Liver (tissue), 9 donors: ENCODE data around the gene SPAG16. TPM values are rescaled to one million over a fixed set of nuclear protein-coding genes. Genes with fewer than 3 reads are reported as not detected.
A peak's percentile ranks its signal among the peaks of the same experiment; 100 is the strongest.

Experiments
- DNase-seq: peaks from one replicate; pipeline ENCODE4 v3.0.0-alpha.2; 2017; ENCODE audit warnings: low spot score
- H3K27ac ChIP-seq, 2 donors: one replicate each; pipeline ENCODE4 v1.7.0; 2013; ENCODE audit warnings: inconsistent platforms in 2 of 2, low read length in 2 of 2, control low read depth in 1 of 2, low read depth in 1 of 2, mild to moderate bottlenecking in 1 of 2
- H3K27me3 ChIP-seq, 4 donors: one replicate each; pipeline versions ENCODE4 v1.6.1 to v1.7.0; 2013; ENCODE audit warnings: low read length in 3 of 4, inconsistent platforms in 1 of 4, mild to moderate bottlenecking in 1 of 4, moderate library complexity in 1 of 4; ENCODE audit not compliant: control insufficient read depth in 4 of 4, insufficient read depth in 4 of 4
- H3K36me3 ChIP-seq, 4 donors: one replicate each; pipeline versions ENCODE4 v1.6.1 to v1.7.0; 2013; ENCODE audit warnings: low read length in 3 of 4, mild to moderate bottlenecking in 3 of 4, low read depth in 1 of 4, moderate library complexity in 1 of 4; ENCODE audit not compliant: control insufficient read depth in 4 of 4, insufficient read depth in 3 of 4
- H3K4me1 ChIP-seq, 4 donors: one replicate each; pipeline versions ENCODE4 v1.6.1 to v1.7.0; 2013; ENCODE audit warnings: low read length in 3 of 4, mild to moderate bottlenecking in 3 of 4, moderate library complexity in 1 of 4; ENCODE audit not compliant: control insufficient read depth in 4 of 4, insufficient read depth in 4 of 4
- H3K4me3 ChIP-seq, 3 donors: one replicate each; pipeline versions ENCODE4 v1.6.1 to v1.7.0; 2013; ENCODE audit warnings: low read length in 3 of 3, control low read depth in 1 of 3, low read depth in 1 of 3, mild to moderate bottlenecking in 1 of 3
- H3K9ac ChIP-seq, 2 donors: one replicate each; pipeline ENCODE4 v1.7.0; 2013; ENCODE audit warnings: low read length in 2 of 2, mild to moderate bottlenecking in 2 of 2, moderate library complexity in 2 of 2, control low read depth in 1 of 2, low read depth in 1 of 2
- H3K9me3 ChIP-seq, 4 donors: one replicate each; pipeline versions ENCODE4 v1.6.1 to v1.7.0; 2013; ENCODE audit warnings: low read length in 3 of 4; ENCODE audit not compliant: control insufficient read depth in 4 of 4
- ATF3 ChIP-seq: IDR thresholded peaks from 2 replicates; pipeline ENCODE4 v1.6.1; 2016; ENCODE audit warnings: antibody characterized with exemption
- CTCF ChIP-seq: fragments of 150-350 bp; IDR thresholded peaks from 2 replicates; pipeline ENCODE4 v1.5.1; 2017; ENCODE audit warnings: improper control_type of control experiment, low read depth, low read length; ENCODE audit not compliant: missing input control
- EGR1 ChIP-seq, 2 donors: IDR thresholded peaks; 2 replicates each; pipeline ENCODE4 v1.6.1; 2016 to 2018; ENCODE audit warnings: antibody characterized with exemption in 2 of 2, low read depth in 2 of 2
- GABPA ChIP-seq, 2 donors: IDR thresholded peaks in 1 of 2; conservative IDR thresholded peaks in 1 of 2; 2 replicates each; pipeline ENCODE4 v1.6.1; 2016; ENCODE audit warnings: antibody characterized with exemption in 2 of 2, mild to moderate bottlenecking in 1 of 2, moderate library complexity in 1 of 2
- HNF4A ChIP-seq, 2 donors: conservative IDR thresholded peaks; 2 replicates each; pipeline ENCODE4 v1.6.1; 2016; ENCODE audit warnings: antibody characterized with exemption in 2 of 2, mild to moderate bottlenecking in 2 of 2
- JUND ChIP-seq, 2 donors: IDR thresholded peaks; 2 replicates each; pipeline ENCODE4 v1.6.1; 2016; ENCODE audit warnings: antibody characterized with exemption in 2 of 2
- NR2F2 ChIP-seq: IDR thresholded peaks from 2 replicates; pipeline ENCODE4 v1.6.1; 2016; ENCODE audit warnings: antibody characterized with exemption
- RAD21 ChIP-seq, 2 donors: IDR thresholded peaks; 2 replicates each; pipeline ENCODE4 v1.6.1; 2016; ENCODE audit warnings: antibody characterized with exemption in 2 of 2, mild to moderate bottlenecking in 2 of 2
- REST ChIP-seq: IDR thresholded peaks from 2 replicates; pipeline ENCODE4 v1.6.1; 2016; ENCODE audit warnings: antibody characterized with exemption, mild to moderate bottlenecking
- RXRA ChIP-seq, 2 donors: IDR thresholded peaks; 2 replicates each; pipeline ENCODE4 v1.6.1; 2017 to 2018; ENCODE audit warnings: antibody characterized with exemption in 2 of 2, mild to moderate bottlenecking in 1 of 2
- SP1 ChIP-seq: IDR thresholded peaks from 2 replicates; pipeline ENCODE4 v1.6.1; 2018; ENCODE audit warnings: antibody characterized with exemption, mild to moderate bottlenecking
- TAF1 ChIP-seq: conservative IDR thresholded peaks from 2 replicates; pipeline ENCODE4 v1.6.1; 2016; ENCODE audit warnings: antibody characterized with exemption, mild to moderate bottlenecking
- YY1 ChIP-seq: IDR thresholded peaks from 2 replicates; pipeline ENCODE4 v1.6.1; 2016; ENCODE audit warnings: antibody characterized with exemption, mild to moderate bottlenecking
- WGBS: extraction: QIAGEN DNeasy Blood & Tissue Kit; methylation state at CpG from one replicate; pipeline ENCODE4 v1.1.7; 2013; 5-methylcytosine and 5-hydroxymethylcytosine counted together
- polyA plus RNA-seq, 2 donors: library from polyadenylated mRNA; stranded (reverse) in 1 of 2; unstranded in 1 of 2; fragments of 200-250 nt in 1 of 2; fragments of >200 nt in 1 of 2; fragmentation: Nextera tagmentation in 1 of 2; extraction: Ambion mirVana in 1 of 2; gene quantifications; one replicate each; pipeline versions ENCODE4 v1.2.1 to v1.2.3, GENCODE V29; 2013 to 2015
- total RNA-seq, 2 donors: library from RNA; depleted of rRNA; stranded (reverse); fragments of >200 nt; gene quantifications; one replicate each; pipeline ENCODE4 v1.2.3, GENCODE V29; 2014
- TF ChIP-seq, protein P1 (sequence below): IDR thresholded peaks from 2 replicates; pipeline ENCODE4 v1.6.1; 2016; ENCODE audit warnings: antibody characterized with exemption
- donor health status: healthy.
- donor health status: healthy.
- donor health status: healthy.
- donor health status: healthy.
- donor health status: healthy.

The SPAG16 gene
- total and polyA plus RNA-seq, 4 donors, result 6.4 to 12.7 (median 11.4) TPM

DNA sequence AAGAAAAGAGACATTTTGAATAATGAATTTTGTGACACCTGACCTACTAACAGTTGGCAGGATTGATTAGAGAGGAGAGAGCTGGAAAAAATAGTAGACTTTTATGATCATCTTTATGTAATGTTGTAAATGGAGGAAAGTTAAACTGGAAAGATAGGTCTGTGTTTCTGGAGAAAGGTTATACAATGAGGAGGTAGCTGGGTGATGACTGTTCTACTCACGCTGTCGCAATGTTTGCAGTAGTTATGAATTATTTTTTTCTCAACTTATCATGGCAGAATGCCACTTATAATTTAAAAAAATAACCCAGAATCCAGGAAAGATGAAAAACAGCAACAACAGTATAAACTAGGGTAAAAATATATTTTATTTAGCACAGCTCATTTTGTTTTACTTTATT lies 364.9 kb downstream of the SPAG16 start:
- Histone ChIP-seq H3K27ac (no peak overlapping the region), H3K36me3 (no peaks in the 10 kb centered on the region), H3K27me3 (no peaks in the 10 kb centered on the region), H3K9me3 (no peaks in the 10 kb centered on the region), H3K4me3 (no peak overlapping the region), H3K4me1 (no peaks in the 10 kb centered on the region), H3K9ac (no peak overlapping the region)
- 87% methylated on average over 2 of the region's 2 CpGs for WGBS
- DNase-seq, result no peak
- TF ChIP-seq GABPA (IDR thresholded peaks at IDR 0.05 in 1 of 2, conservative IDR thresholded peaks at IDR 0.05 in 1 of 2) (no peak), CTCF (no peak), TAF1 (no peak), NR2F2 (no peak), JUND (IDR thresholded peaks at IDR 0.05) (no peak), EGR1 (IDR thresholded peaks at IDR 0.05; ENCODE audit: low read depth in 2 of 2) (no peak), ATF3 (no peak), SP1 (no peak), RXRA (IDR thresholded peaks at IDR 0.05) (no peak), YY1 (no peak), REST (no peak), RAD21 (IDR thresholded peaks at IDR 0.05) (no peak)
- TF ChIP-seq, protein P1, sequence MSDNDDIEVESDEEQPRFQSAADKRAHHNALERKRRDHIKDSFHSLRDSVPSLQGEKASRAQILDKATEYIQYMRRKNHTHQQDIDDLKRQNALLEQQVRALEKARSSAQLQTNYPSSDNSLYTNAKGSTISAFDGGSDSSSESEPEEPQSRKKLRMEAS, result no peak

DNA sequence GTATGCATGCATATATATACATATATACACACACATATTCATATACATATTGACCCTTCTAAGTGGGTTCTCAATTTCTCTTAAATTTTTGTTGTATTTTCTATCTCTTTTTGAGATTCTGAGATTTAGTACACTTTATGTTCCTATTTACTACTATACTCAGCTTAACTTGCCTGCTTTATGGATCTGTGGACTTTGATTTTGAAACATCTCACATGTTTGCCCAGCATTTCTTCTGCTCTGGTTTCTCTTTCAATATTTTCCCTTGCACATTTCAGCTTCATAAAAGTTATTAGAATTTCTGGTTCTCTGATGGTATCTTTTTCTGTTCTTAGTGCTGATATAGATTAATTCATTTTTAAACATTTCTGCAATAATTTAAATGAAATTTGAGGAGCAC lies 380.6 kb downstream of the SPAG16 start:
- Histone ChIP-seq H3K9ac (no peak overlapping the region), H3K36me3 (no peaks in the 10 kb centered on the region), H3K9me3 (peaks cover 0 to 9% (median 1%) of the 10 kb centered on the region in 4 donors), H3K27me3 (no peaks in the 10 kb centered on the region), H3K4me3 (no peak overlapping the region), H3K4me1 (peaks cover 0 to 4% (median 0%) of the 10 kb centered on the region in 4 donors), H3K27ac (no peak overlapping the region)
- TF ChIP-seq HNF4A (conservative IDR thresholded peaks at IDR 0.05) (peak in 1 of 2 donors; percentile 23), YY1 (no peak), ATF3 (no peak)
- DNase-seq, result no peak
